Psoas muscle (tissue), 8 donors: ENCODE measurements around the gene UCN. TPM values are rescaled to one million over a fixed set of nuclear protein-coding genes. Genes with fewer than 3 reads are reported as not detected.

Source experiments
- ATAC-seq, 4 donors: fragments of 200-7000 bp; cut with Tn5 transposase; one replicate each; pipeline ENCODE4 v1.9.1; 2020; ENCODE audit warnings: moderate library complexity in 3 of 4, mild to moderate bottlenecking in 2 of 4
- DNase-seq, 2 donors: peaks; one replicate each; pipeline ENCODE4 v3.0.0-alpha.2; 2020
- H3K27ac ChIP-seq: fragments of 200-600 bp; one replicate; pipeline ENCODE4 v1.8.0; 2022
- H3K27me3 ChIP-seq, 3 donors: fragments of 200-600 bp in 1 of 3; one replicate each; pipeline versions ENCODE4 v1.6.1 to v1.8.0; 2013 to 2022; ENCODE audit warnings: low read length in 2 of 3, mild to moderate bottlenecking in 2 of 3, moderate library complexity in 1 of 3; ENCODE audit not compliant: insufficient read depth in 3 of 3
- H3K36me3 ChIP-seq, 2 donors: fragments of 200-600 bp in 1 of 2; one replicate each; pipeline versions ENCODE4 v1.6.1 to v1.8.0; 2013 to 2022; ENCODE audit warnings: low read depth in 1 of 2, mild to moderate bottlenecking in 1 of 2, moderate library complexity in 1 of 2; ENCODE audit not compliant: insufficient read depth in 1 of 2
- H3K4me1 ChIP-seq: fragments of 200-600 bp; one replicate; pipeline ENCODE4 v1.8.0; 2022
- H3K4me3 ChIP-seq: fragments of 200-600 bp; one replicate; pipeline ENCODE4 v1.8.0; 2022; ENCODE audit warnings: mild to moderate bottlenecking
- H3K9me3 ChIP-seq: fragments of 200-600 bp; one replicate; pipeline ENCODE4 v1.8.0; 2022
- WGBS, 3 donors: extraction: QIAGEN DNeasy Blood & Tissue Kit; methylation state at CpG; one replicate each; pipeline versions ENCODE4 v1.1.6 to v1.1.7; 2013; 5-methylcytosine and 5-hydroxymethylcytosine counted together
- intact Hi-C, 2 donors: fragments of 100-400 bp; cut with DNase I; formaldehyde crosslinking; loops; one replicate each; pipeline versions ENCODE4 v1.11.0 to v1.14.2; 2022
- polyA plus RNA-seq, 3 donors: library from polyadenylated mRNA; stranded (reverse); fragments of 200-250 nt; gene quantifications; one replicate each; pipeline ENCODE4 v1.2.3, GENCODE V29; 2013
- total RNA-seq, 4 donors: library from RNA; stranded (reverse); fragmentation: NEBNext Ultra II Directional in 2 of 4; extraction: Animal tissue kit (Norgen Biotek cat#: 25700) in 2 of 4; gene quantifications; one replicate each; pipeline versions ENCODE4 v1.2.1 to v1.2.4, GENCODE V29; 2021 to 2023
- TF ChIP-seq, protein P1 (sequence below): fragments of 200-600 bp; IDR thresholded peaks from one replicate; pipeline ENCODE4 v1.8.0; 2022; ENCODE audit warnings: antibody characterized with exemption
- donor health status: healthy with polysubstance abuse.
- donor health status: DM: no; HTN: no; CAD: no; lungs with moderate emphysema.
- donor health status: Bipolar disorder and iron deficiency.
- donor health status: healthy.
- donor health status: DM: yes; HTN: yes; CAD: no.
- donor health status: DM: no; HTN: no; CAD: no.
- donor health status: DM: no; HTN: no; CAD: no.
- donor health status: DM: yes; HTN: yes; CAD: no.

UCN gene
- total and polyA plus RNA-seq, 7 donors: 0.26 to 3.6 (median 0.45) TPM; not detected in 3

- intact Hi-C loops: loop anchor here in 1 of 2 donors (10.0 kb wide), 1 partner anchor 332 kb away; the partner anchor contains the start of gene MAPRE3
- H3K36me3 ChIP-seq: peaks cover 0 to 79% of the 10 kb centered on the region in 2 donors
Measured at GRCh38 chr2:27306573-27307286, 1.5 kb downstream of the UCN start.

GRCh38 chr2:27306136-27306535, 2.1 kb downstream of the UCN start:
- H3K4me3 ChIP-seq: no peak overlapping the region
- H3K27me3 ChIP-seq: no peaks in the 10 kb centered on the region
- 32 to 47% (median 40%) methylated on average over 19 to 26 of the region's 26 CpGs for WGBS, 3 donors
- intact Hi-C loops: loop anchor here in 1 of 2 donors (10.0 kb wide), 1 partner anchor 331 kb away; the partner anchor contains the start of gene MAPRE3
- TF ChIP-seq, protein P1, sequence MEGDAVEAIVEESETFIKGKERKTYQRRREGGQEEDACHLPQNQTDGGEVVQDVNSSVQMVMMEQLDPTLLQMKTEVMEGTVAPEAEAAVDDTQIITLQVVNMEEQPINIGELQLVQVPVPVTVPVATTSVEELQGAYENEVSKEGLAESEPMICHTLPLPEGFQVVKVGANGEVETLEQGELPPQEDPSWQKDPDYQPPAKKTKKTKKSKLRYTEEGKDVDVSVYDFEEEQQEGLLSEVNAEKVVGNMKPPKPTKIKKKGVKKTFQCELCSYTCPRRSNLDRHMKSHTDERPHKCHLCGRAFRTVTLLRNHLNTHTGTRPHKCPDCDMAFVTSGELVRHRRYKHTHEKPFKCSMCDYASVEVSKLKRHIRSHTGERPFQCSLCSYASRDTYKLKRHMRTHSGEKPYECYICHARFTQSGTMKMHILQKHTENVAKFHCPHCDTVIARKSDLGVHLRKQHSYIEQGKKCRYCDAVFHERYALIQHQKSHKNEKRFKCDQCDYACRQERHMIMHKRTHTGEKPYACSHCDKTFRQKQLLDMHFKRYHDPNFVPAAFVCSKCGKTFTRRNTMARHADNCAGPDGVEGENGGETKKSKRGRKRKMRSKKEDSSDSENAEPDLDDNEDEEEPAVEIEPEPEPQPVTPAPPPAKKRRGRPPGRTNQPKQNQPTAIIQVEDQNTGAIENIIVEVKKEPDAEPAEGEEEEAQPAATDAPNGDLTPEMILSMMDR: no peak
- DNase-seq (no peak), ATAC-seq (peak in 1 of 4 donors; percentile 1)
- no peaks in the 10 kb centered on the region for H3K9me3 ChIP-seq
- H3K27ac ChIP-seq: peak overlapping the region; percentile 46
- peaks cover 0 to 85% of the 10 kb centered on the region in 2 donors for H3K36me3 ChIP-seq
- peaks cover 17% of the 10 kb centered on the region for H3K4me1 ChIP-seq

More at GRCh38 chr2:27306573-27307286, 1.5 kb downstream of the UCN start:
- DNase-seq: no peak
- Histone ChIP-seq H3K4me3 (peak overlapping the region; percentile 11), H3K9me3 (no peaks in the 10 kb centered on the region), H3K27ac (peak overlapping the region; percentile 53), H3K27me3 (no peaks in the 10 kb centered on the region), H3K4me1 (peaks cover 15% of the 10 kb centered on the region)
- TF ChIP-seq, protein P1: no peak
- ATAC-seq: peak in 3 of 4 donors; percentile 1 to 4 (median 1)
- 28 to 36% (median 29%) methylated on average over 48 to 51 of the region's 51 CpGs for WGBS, 3 donors

DNA sequence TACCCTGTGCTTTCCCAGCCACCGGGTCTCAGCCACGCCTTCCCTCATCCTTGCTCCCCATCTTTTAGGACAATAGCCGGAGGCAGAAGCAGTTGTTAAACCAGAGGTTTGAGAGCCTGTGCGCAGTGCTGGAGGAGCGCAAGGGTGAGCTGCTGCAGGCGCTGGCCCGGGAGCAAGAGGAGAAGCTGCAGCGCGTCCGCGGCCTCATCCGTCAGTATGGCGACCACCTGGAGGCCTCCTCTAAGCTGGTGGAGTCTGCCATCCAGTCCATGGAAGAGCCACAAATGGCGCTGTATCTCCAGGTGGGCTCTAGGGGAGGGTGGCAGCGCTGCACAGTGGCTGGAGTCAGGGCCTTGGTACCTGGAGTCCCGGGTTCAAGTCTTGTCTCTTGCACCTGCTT, 2.7 kb downstream of the UCN start:
- H3K36me3 ChIP-seq: peaks cover 0 to 91% of the 10 kb centered on the region in 2 donors

DNA sequence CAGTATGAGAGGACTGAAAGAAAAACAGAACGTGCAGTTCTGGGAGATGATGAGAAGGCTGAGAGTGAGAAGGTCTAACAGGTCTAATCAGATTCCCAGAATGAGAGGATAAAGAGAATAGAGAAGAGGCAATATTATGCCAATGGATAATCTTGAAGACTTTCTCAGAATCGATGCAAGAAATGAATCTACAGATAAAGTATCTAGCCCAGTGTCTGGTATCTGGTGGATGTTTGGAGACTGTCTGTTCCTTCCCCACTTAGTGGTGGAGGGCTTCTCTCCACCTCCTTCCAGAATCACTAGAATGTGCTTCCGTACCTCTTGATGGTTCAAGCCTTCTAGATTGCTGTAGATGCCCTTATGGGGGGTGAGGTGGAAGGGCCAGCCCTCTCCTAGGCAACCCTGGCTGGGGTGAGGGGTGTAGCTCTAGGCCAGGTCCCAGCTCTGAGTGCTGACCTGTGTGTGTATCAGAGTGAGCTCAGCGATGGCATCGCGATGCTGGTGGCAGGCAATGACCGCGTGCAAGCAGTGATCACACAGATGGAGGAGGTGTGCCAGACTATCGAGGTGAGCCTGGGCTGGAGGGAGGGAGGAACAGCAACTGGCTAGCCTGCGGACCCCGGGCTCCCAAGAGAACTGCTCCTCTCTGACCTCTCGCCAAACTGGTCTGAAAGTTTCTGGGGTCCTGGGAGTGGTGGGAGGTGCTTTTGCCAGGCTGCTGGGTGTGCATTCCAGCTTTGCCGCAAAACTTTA, 3.6 kb downstream of the UCN start:
- Histone ChIP-seq H3K27ac (peak overlapping the region; percentile 27), H3K9me3 (no peaks in the 10 kb centered on the region), H3K4me3 (no peak overlapping the region), H3K4me1 (peaks cover 23% of the 10 kb centered on the region), H3K36me3 (peaks cover 0 to 96% of the 10 kb centered on the region in 2 donors), H3K27me3 (no peaks in the 10 kb centered on the region)
- WGBS, 3 donors: 76 to 85% (median 78%) methylated on average over 13 of the region's 13 CpGs
- intact Hi-C loops: loop anchor here in 1 of 2 donors (10.0 kb wide), 1 partner anchor 330 kb away; the partner anchor contains the start of gene MAPRE3
- TF ChIP-seq, protein P1: no peak
- ATAC-seq (no peak), DNase-seq (no peak)

More for the DNA sequence above, 2.7 kb downstream of the UCN start:
- intact Hi-C loops: loop anchor here in 1 of 2 donors (10.0 kb wide), 1 partner anchor 331 kb away; the partner anchor contains the start of gene MAPRE3
- Histone ChIP-seq H3K27ac (peak overlapping the region; percentile 21), H3K4me1 (peaks cover 23% of the 10 kb centered on the region), H3K27me3 (no peaks in the 10 kb centered on the region), H3K4me3 (no peak overlapping the region), H3K9me3 (no peaks in the 10 kb centered on the region)
- ATAC-seq (no peak), DNase-seq (no peak)
- 86 to 89% (median 87%) methylated on average over 16 of the region's 16 CpGs for WGBS, 3 donors
- TF ChIP-seq, protein P1: no peak
